ENCODE results near the gene SCYGR6.

The SCYGR6 gene

GRCh38 chr2:227713291-227713690, 11.3 kb downstream of the SCYGR6 start:
- H3K4me3 ChIP-seq (ENCODE audit: low read depth, low read length), result no peak overlapping the region
- DNase-seq (ENCODE audit: low read depth, low spot score), result no peak
- in situ Hi-C loops (cut with HindIII; ENCODE audit: low sequenced_read_pairs), result no loop called here
- no peak for TF ChIP-seq CTCF (IDR thresholded peaks at IDR 0.05; ENCODE audit: low read depth, low read length)

- in situ Hi-C loops (cut with HindIII; ENCODE audit: low sequenced_read_pairs), result no loop called here
- no peak overlapping the region for H3K4me3 ChIP-seq (ENCODE audit: low read depth, low read length)
- TF ChIP-seq CTCF (IDR thresholded peaks at IDR 0.05; ENCODE audit: low read depth, low read length), result no peak
- no peak for DNase-seq (ENCODE audit: low read depth, low spot score)
These were observed 13.6 kb downstream of the SCYGR6 start for GRCh38 chr2:227710986-227711385.

GRCh38 chr2:227707390-227707789, 17.2 kb downstream of the SCYGR6 start:
- DNase-seq (ENCODE audit: low read depth, low spot score), result no peak
- no peak for TF ChIP-seq CTCF (IDR thresholded peaks at IDR 0.05; ENCODE audit: low read depth, low read length)
- in situ Hi-C loops (cut with HindIII; ENCODE audit: low sequenced_read_pairs), result no loop called here
- H3K4me3 ChIP-seq (ENCODE audit: low read depth, low read length), result no peak overlapping the region

GRCh38 chr2:227706859-227707258, 17.7 kb downstream of the SCYGR6 start:
- TF ChIP-seq CTCF (IDR thresholded peaks at IDR 0.05; ENCODE audit: low read depth, low read length), result no peak
- in situ Hi-C loops (cut with HindIII; ENCODE audit: low sequenced_read_pairs), result no loop called here
- no peak overlapping the region for H3K4me3 ChIP-seq (ENCODE audit: low read depth, low read length)
- DNase-seq (ENCODE audit: low read depth, low spot score), result no peak

GRCh38 chr2:227703961-227704360, 20.6 kb downstream of the SCYGR6 start:
- no peak overlapping the region for H3K4me3 ChIP-seq (ENCODE audit: low read depth, low read length)
- no peak for DNase-seq (ENCODE audit: low read depth, low spot score)
- in situ Hi-C loops (cut with HindIII; ENCODE audit: low sequenced_read_pairs), result no loop called here
- no peak for TF ChIP-seq CTCF (IDR thresholded peaks at IDR 0.05; ENCODE audit: low read depth, low read length)

- in situ Hi-C loops (cut with HindIII; ENCODE audit: low sequenced_read_pairs), result no loop called here
- DNase-seq (ENCODE audit: low read depth, low spot score), result no peak
- TF ChIP-seq CTCF (IDR thresholded peaks at IDR 0.05; ENCODE audit: low read depth, low read length), result no peak
- no peak overlapping the region for H3K4me3 ChIP-seq (ENCODE audit: low read depth, low read length)
These were observed 21.3 kb downstream of the SCYGR6 start for GRCh38 chr2:227703280-227703732.

GRCh38 chr2:227701556-227701955, 23.0 kb downstream of the SCYGR6 start:
- DNase-seq (ENCODE audit: low read depth, low spot score), result no peak
- no peak overlapping the region for H3K4me3 ChIP-seq (ENCODE audit: low read depth, low read length)
- no peak for TF ChIP-seq CTCF (IDR thresholded peaks at IDR 0.05; ENCODE audit: low read depth, low read length)
- in situ Hi-C loops (cut with HindIII; ENCODE audit: low sequenced_read_pairs), result no loop called here

Data from astrocyte of the spinal cord (primary cell).